BJ (cell line): ENCODE results near the gene DPYSL5. TPM values are rescaled to one million over a fixed set of nuclear protein-coding genes. Genes with fewer than 3 reads are reported as not detected.
"Not testable (repeated sequence)": the region's sequence is repeated elsewhere in the genome, so short reads cannot be mapped to it uniquely, and the experiment has no call there.

Experiments used
- CTCF ChIA-PET: fragments of 350-600 bp; formaldehyde crosslinking; extraction: SDS; loops from one replicate; lab custom pipeline; 2021; ENCODE audit warnings: antibody characterized with exemption, inconsistent platforms; lab: Yijun Ruan, JAX
- POLR2A ChIA-PET: fragments of 300-600 bp; sonication (Branson Sonifier 250); formaldehyde crosslinking; extraction: SDS; loops from one replicate; lab custom pipeline; 2021; ENCODE audit warnings: antibody characterized with exemption; lab: Charles Lee
- DNase-seq: peaks from one replicate; pipeline ENCODE4 v3.0.0-alpha.2; 2011; ENCODE audit warnings: low read depth
- H3K27me3 ChIP-seq: 2 replicates; pipeline ENCODE4 v1.6.0; 2011; ENCODE audit warnings: low read length; ENCODE audit not compliant: control insufficient read depth, insufficient read depth
- H3K36me3 ChIP-seq: 2 replicates; pipeline ENCODE4 v1.5.1; 2011; ENCODE audit warnings: low read length; ENCODE audit not compliant: control insufficient read depth, insufficient read depth
- H3K4me3 ChIP-seq: 2 replicates; pipeline ENCODE4 v1.5.1; 2011; ENCODE audit warnings: low read depth, mild to moderate bottlenecking, control low read depth, low read length
- polyA plus RNA-seq: library from polyadenylated mRNA; depleted of rRNA; stranded (reverse); fragments of >200 nt; gene quantifications from 2 replicates; pipeline ENCODE4 v1.2.3, GENCODE V29; 2011
- TF ChIP-seq, protein P1 (sequence below): IDR thresholded peaks from 2 replicates; pipeline ENCODE4 v1.5.1; 2011; ENCODE audit warnings: low read depth, mild to moderate bottlenecking, control low read depth, inconsistent platforms, low read length, moderate library complexity; ENCODE audit not compliant: insufficient read depth

The DPYSL5 gene
- polyA plus RNA-seq, 1 experiment, result not detected

DNA sequence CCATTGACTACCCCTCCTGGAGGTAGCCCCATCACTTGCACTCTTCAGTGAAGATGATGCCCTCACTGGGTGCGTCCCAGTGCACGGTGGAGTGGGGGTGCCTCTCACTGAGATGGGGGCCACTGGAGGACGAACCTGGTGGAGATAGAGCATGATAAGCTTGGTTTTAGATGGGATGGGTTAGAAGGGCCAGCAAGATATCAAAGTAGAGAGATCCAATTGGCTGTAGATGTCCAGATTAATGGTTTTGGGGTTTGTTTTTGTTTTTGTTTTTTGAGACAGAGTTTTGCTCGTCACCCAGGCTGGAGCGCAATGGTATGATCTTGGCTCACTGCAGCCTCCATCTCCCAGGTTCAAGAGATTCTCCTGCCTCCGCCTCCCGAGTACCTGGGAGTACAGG is 28.3 kb downstream of the DPYSL5 start:
- Histone ChIP-seq H3K27me3 (peaks cover 10% of the 10 kb centered on the region), H3K36me3 (no peaks in the 10 kb centered on the region), H3K4me3 (no peak overlapping the region)
- ChIA-PET POLR2A (no interaction called here), CTCF (no interaction called here)
- TF ChIP-seq, protein P1, sequence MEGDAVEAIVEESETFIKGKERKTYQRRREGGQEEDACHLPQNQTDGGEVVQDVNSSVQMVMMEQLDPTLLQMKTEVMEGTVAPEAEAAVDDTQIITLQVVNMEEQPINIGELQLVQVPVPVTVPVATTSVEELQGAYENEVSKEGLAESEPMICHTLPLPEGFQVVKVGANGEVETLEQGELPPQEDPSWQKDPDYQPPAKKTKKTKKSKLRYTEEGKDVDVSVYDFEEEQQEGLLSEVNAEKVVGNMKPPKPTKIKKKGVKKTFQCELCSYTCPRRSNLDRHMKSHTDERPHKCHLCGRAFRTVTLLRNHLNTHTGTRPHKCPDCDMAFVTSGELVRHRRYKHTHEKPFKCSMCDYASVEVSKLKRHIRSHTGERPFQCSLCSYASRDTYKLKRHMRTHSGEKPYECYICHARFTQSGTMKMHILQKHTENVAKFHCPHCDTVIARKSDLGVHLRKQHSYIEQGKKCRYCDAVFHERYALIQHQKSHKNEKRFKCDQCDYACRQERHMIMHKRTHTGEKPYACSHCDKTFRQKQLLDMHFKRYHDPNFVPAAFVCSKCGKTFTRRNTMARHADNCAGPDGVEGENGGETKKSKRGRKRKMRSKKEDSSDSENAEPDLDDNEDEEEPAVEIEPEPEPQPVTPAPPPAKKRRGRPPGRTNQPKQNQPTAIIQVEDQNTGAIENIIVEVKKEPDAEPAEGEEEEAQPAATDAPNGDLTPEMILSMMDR, result no peak
- no peak for DNase-seq

DNA sequence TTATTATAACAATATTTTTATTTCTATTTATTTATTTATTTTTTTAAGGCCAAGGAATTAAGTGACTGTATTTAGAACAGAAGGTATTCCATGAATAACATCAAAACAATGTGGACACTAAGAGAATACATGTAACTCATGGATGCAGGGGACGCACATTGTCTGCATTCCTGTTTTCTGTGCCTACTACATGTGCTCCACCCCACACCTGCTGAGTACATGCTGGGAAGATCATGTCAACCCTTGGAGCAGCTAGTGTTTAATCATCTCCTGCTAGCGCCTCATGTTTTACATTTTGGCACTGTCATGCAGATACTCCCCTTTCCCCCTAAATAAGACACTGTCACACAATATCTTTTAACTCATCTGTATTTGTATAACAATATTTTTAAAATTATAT is 29.3 kb downstream of the DPYSL5 start:
- ChIA-PET POLR2A (no interaction called here), CTCF (interaction anchor here (1.0 to 1.6 kb wide), 2 partner anchors 31 to 65 kb away, joined by 3 read pairs; no protein-coding TSS in a partner anchor)
- Histone ChIP-seq H3K27me3 (peaks cover 12% of the 10 kb centered on the region), H3K36me3 (no peaks in the 10 kb centered on the region), H3K4me3 (no peak overlapping the region)
- TF ChIP-seq, protein P1, result no peak
- DNase-seq, result no peak

DNA sequence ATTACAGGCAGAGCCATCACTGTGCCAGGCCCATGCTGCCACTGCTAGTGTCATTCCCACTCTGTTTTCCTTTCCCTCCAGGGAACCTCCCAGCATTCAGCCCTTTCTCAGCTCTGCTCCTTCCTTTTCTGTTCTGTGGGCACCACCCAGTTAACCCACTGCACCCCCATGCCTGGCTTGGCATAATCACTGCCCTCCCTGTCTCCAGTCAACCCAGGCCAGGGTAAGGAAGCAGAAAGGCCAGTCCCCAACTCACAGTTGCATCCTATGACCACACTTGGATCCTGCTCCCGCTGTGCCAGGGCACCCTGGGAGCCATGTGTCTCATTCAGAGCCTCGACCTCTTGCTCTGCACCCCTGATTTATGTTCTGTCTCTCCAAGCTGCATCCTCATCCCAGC is 32.2 kb downstream of the DPYSL5 start:
- TF ChIP-seq, protein P1, result no peak
- no peak for DNase-seq
- Histone ChIP-seq H3K36me3 (no peaks in the 10 kb centered on the region), H3K4me3 (no peak overlapping the region), H3K27me3 (peaks cover 21% of the 10 kb centered on the region)
- ChIA-PET CTCF (interaction anchor here (0.8 to 1.6 kb wide), 2 partner anchors 30 to 34 kb away, joined by 3 to 5 read pairs; no protein-coding TSS in a partner anchor), POLR2A (no interaction called here)

DNA sequence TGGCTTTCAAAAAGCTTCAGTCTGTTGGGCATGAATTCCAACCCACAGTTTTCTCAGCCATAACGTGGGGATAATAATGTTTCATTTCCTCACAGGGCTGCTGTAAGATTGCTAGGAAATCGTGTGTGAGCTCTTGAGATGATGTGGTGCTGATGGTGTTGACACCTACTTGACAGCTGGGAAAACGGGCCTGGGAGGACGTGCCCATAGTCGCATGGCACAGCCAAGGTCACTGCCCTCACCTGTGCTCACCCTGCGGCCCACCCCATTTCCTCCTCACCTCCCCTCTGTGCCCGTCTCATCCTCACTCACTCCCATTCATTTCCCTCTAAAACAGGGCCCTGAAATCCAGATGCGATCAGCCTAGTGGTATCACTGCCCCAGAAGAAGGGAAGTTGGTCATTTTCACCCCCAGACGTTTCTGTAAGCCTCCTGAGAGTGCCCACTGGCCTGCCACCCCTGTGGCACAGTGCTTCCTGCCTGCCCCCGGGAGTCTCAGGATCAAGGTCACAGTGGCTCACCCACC is 33.0 kb downstream of the DPYSL5 start:
- ChIA-PET POLR2A (no interaction called here), CTCF (no interaction called here)
- Histone ChIP-seq H3K27me3 (peaks cover 23% of the 10 kb centered on the region), H3K4me3 (no peak overlapping the region), H3K36me3 (no peaks in the 10 kb centered on the region)
- no peak for DNase-seq
- TF ChIP-seq, protein P1, result no peak

DNA sequence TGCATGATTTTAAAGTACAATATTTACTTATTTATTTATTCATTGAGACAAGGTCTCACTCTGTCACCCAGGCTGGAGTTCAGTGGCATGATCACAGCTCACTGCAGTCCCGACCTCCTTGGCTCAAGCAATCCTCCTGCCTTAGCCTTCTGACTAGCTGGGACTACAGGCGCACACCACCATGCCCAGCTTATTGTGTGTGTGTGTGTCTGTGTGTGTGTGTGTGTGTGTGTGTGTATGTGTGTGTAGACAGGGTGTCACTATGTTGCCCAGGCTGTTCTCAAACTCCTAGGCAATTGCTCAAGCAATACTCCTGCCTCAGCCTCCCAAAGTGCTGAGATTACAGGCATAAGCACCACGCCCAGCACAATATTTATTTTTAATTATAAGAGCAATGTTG is 34.3 kb downstream of the DPYSL5 start:
- DNase-seq, H3K4me3 ChIP-seq, CTCF ChIA-PET, POLR2A ChIA-PET, H3K36me3 ChIP-seq: not testable (repeated sequence)
- peaks cover 27% of the 10 kb centered on the region for H3K27me3 ChIP-seq

DNA sequence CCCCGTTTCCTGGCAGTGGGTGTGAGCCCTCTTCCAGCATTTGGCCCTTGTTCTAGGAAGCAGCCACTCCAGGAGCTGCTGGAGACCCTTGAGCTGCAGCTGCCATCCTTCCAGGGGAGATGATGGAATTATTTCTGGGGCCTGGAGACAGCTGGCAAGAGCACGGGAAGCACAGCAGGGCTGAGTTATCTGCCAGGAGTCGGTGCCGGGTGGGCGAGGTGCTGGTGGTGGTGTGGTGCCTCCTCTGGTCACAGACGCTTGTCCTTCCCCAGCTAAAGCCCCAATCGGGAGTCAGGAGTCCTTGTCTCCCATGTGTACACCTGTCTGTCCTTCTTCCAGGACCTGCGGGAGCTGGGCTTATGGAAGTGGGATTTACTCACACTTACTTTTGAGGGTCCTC is 36.0 kb downstream of the DPYSL5 start:
- Histone ChIP-seq H3K36me3 (no peaks in the 10 kb centered on the region), H3K4me3 (no peak overlapping the region), H3K27me3 (peaks cover 27% of the 10 kb centered on the region)
- ChIA-PET POLR2A (no interaction called here), CTCF (interaction anchor here (0.5 to 1.1 kb wide), 2 partner anchors 281 to 420 kb away, joined by 3 read pairs; no protein-coding TSS in a partner anchor)
- DNase-seq, result no peak
- TF ChIP-seq, protein P1, result no peak
